GM12878 (cell line): ENCODE measurements around the gene PHYKPL.
"Not testable (repeated sequence)": the region's sequence is repeated elsewhere in the genome, so short reads cannot be mapped to it uniquely, and the experiment has no call there.

ENCODE experiments used
- FOXM1 ChIP-seq: IDR thresholded peaks from 2 replicates; pipeline ENCODE4 v1.6.1; 2012; ENCODE audit warnings: low read depth, mild to moderate bottlenecking, inconsistent platforms, low read length, moderate library complexity
- HDAC6 ChIP-seq: fragments of 200-600 bp; sonication (generic); IDR thresholded peaks from one replicate; pipeline ENCODE4 v1.8.0; 2017; ENCODE audit warnings: antibody characterized with exemption; ENCODE audit not compliant: unreplicated experiment
- MXI1 ChIP-seq: fragments of 150-350 bp; IDR thresholded peaks from 2 replicates; pipeline ENCODE4 v1.6.1; 2011; ENCODE audit warnings: low read depth, mild to moderate bottlenecking, inconsistent platforms, low read length, improper control_type of control experiment
- POLR2AphosphoS5 ChIP-seq: IDR thresholded peaks from 2 replicates; pipeline ENCODE4 v1.6.1; 2011; ENCODE audit warnings: mild to moderate bottlenecking, low read length, inconsistent platforms

- TF ChIP-seq FOXM1, POLR2AphosphoS5, HDAC6, MXI1: not testable (repeated sequence)
Observed at GRCh38 chr5:178253632-178254031, 21.0 kb upstream of the PHYKPL start.
